Esophagus muscularis mucosa (tissue), 4 donors: ENCODE data around the gene MED13L. TPM values are rescaled to one million over a fixed set of nuclear protein-coding genes. Genes with fewer than 3 reads are reported as not detected.

Experiments used
- DNase-seq: peaks from one replicate; pipeline ENCODE4 v3.0.0-alpha.2; 2017; ENCODE audit errors: extremely low spot score
- H3K27ac ChIP-seq, 4 donors: fragments of 200-600 bp; sonication (generic); replicated peaks in 1 of 4; 1 replicate in 3 of 4; 2 replicates in 1 of 4; pipeline ENCODE4 v1.5.1; 2016 to 2019; ENCODE audit warnings: mild to moderate bottlenecking in 1 of 4
- H3K27me3 ChIP-seq, 4 donors: fragments of 200-600 bp; sonication (generic); one replicate each; pipeline versions ENCODE4 v1.5.1 to v1.6.0; 2016 to 2019
- H3K36me3 ChIP-seq, 4 donors: fragments of 200-600 bp; sonication (generic); one replicate each; pipeline ENCODE4 v1.5.1; 2016 to 2019
- H3K4me1 ChIP-seq, 4 donors: fragments of 200-600 bp; sonication (generic); one replicate each; pipeline ENCODE4 v1.5.1; 2016 to 2019
- H3K4me3 ChIP-seq, 4 donors: fragments of 200-600 bp; sonication (generic); 1 replicate in 2 of 4; 2 replicates in 2 of 4; pipeline ENCODE4 v1.5.1; 2016 to 2019; ENCODE audit warnings: mild to moderate bottlenecking in 4 of 4, moderate library complexity in 1 of 4
- H3K9me3 ChIP-seq, 4 donors: fragments of 200-600 bp; sonication (generic); 1 replicate in 3 of 4; 2 replicates in 1 of 4; pipeline ENCODE4 v1.5.1; 2016 to 2019
- CTCF ChIP-seq, 3 experiments: fragments of 200-600 bp in 2 of 3; fragments of 450-650 bp in 1 of 3; sonication (generic) in 2 of 3; IDR thresholded peaks; one replicate each; pipeline ENCODE4 v1.5.1; 2017 to 2019; ENCODE audit warnings: antibody characterized with exemption in 3 of 3, mild to moderate bottlenecking in 2 of 3, moderate library complexity in 1 of 3
- EP300 ChIP-seq: sonication (generic); formaldehyde crosslinking; IDR thresholded peaks from one replicate; pipeline ENCODE4 v1.6.1; 2017; ENCODE audit warnings: antibody characterized with exemption
- POLR2A ChIP-seq: fragments of 450-650 bp; IDR thresholded peaks from one replicate; pipeline ENCODE4 v1.6.1; 2017; ENCODE audit warnings: antibody characterized with exemption, moderate library complexity, mild to moderate bottlenecking, low read depth
- POLR2AphosphoS5 ChIP-seq, 2 donors: sonication (generic); formaldehyde crosslinking; IDR thresholded peaks; one replicate each; pipeline ENCODE4 v1.6.1; 2017; ENCODE audit warnings: antibody characterized with exemption in 2 of 2
- WGBS: methylation state at CpG from one replicate; pipeline ENCODE4 v1.1.5; 2018; 5-methylcytosine and 5-hydroxymethylcytosine counted together
- intact Hi-C: fragments of 100-400 bp; cut with DNase I; formaldehyde crosslinking; loops from one replicate; pipeline ENCODE4 v1.15.1; 2023
- total RNA-seq, 4 donors: library from RNA; depleted of rRNA; stranded (reverse); fragments of >200 nt; gene quantifications; one replicate each; pipeline versions ENCODE4 v1.1.0 to v1.2.1, GENCODE V29; 2016

The MED13L gene
- total RNA-seq, 4 donors from 2014 or later = 141 to 350 (median 175) TPM

DNA sequence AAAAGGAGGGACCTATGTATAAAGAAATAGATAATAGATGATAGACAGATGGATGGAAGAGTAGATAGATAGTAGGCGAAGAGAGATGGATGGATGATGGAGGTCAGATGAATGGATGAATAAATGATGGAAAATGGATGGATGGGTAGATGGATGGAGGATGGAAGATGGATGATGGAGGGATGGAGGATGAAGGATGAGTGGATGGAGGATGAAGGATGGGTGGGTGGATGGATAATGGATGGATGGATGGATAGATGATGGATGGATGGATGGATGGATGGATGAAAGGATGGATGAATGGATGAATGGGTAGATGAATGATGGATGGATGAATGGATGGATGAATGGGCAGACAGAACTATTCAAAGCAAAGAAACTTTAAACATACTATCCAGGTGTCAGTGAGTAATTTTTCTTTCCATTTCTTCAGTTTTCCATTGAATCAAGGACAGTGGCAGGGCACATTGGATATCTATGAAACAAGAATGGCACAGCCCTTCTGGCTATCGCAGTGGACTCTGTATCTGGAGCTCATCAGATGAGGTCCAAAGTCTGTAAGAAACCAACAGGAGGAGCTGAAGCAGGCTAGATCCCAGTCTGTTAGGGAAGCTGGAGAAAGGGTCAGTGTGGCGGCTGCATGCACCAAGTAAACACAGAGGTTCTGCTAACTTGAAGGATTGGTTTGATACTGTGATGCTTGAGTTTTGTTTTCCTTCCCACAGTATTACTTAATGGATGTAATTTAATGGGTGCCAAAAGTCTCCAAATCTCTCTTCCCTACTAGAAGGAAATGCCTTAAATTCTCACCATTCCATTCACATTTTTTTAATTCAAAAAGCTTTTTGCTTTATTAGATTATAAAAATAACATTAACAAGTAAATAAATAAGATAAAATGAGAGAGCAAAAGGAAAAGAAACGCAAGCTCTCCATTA, 18.1 kb upstream of the MED13L start:
- intact Hi-C loops = no loop called here
- WGBS = 79% methylated on average over 4 of the region's 4 CpGs
- no peaks in the 10 kb centered on the region for H3K36me3 ChIP-seq

GRCh38 chr12:116294454-116295165, 17.1 kb upstream of the MED13L start:
- intact Hi-C loops = no loop called here
- 86% methylated on average over 4 of the region's 4 CpGs for WGBS
- TF ChIP-seq POLR2A = no peak
- TF ChIP-seq EP300 = no peak
- TF ChIP-seq POLR2AphosphoS5 (IDR thresholded peaks at IDR 0.05) = no peak
- TF ChIP-seq CTCF (IDR thresholded peaks at IDR 0.05) = no peak
- Histone ChIP-seq H3K27me3 (no peaks in the 10 kb centered on the region), H3K9me3 (no peaks in the 10 kb centered on the region), H3K4me3 (no peak overlapping the region), H3K4me1 (peaks cover 3 to 28% (median 22%) of the 10 kb centered on the region in 4 donors), H3K27ac (no peak overlapping the region), H3K36me3 (no peaks in the 10 kb centered on the region)
- no peak for DNase-seq

More for the DNA sequence above, 18.1 kb upstream of the MED13L start:
- DNase-seq = peak; percentile 53
- no peak overlapping the region for H3K4me3 ChIP-seq
- no peak overlapping the region for H3K27ac ChIP-seq
- TF ChIP-seq POLR2AphosphoS5 (IDR thresholded peaks at IDR 0.05) (no peak), EP300 (no peak), CTCF (IDR thresholded peaks at IDR 0.05) (no peak), POLR2A (no peak)
- no peaks in the 10 kb centered on the region for H3K27me3 ChIP-seq
- no peaks in the 10 kb centered on the region for H3K9me3 ChIP-seq
- peaks cover 11 to 38% (median 32%) of the 10 kb centered on the region in 4 donors for H3K4me1 ChIP-seq

DNA sequence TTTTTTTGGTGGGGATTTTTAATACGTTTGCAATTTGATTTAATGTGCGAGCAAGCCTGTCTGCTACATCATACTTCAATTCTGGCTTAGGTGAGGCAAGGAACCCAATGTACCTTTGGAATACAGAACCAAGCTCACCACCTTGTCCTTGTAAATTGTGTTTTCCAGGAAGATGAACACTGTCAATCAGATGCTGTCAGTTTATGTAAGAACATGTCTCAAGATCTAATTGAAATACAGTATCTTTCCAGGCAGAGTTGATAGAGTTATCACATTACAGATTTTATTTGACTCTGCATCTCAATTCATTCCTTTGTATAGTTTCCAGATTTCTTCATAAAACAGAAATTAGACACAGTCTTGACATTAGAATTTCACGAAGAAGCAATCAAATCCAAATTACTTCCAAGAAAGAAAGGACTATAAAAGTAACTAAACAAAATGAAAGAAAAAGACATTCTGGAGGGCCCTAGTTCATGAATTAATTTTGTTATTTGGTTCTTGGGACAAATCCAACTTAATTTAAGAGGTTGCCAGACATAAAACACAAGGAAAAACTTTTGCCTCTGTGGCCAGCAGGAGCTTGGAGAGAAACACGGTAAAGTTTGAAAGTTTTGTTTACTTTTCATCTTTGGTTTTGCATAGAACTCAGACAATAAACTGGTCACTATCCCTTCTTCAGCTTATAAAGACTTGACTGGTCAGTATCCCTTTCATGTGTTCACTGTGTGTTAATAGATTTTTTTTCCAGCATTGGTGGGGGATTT, 16.4 kb upstream of the MED13L start:
- Histone ChIP-seq H3K27me3 (no peaks in the 10 kb centered on the region), H3K9me3 (no peaks in the 10 kb centered on the region), H3K36me3 (no peaks in the 10 kb centered on the region), H3K27ac (no peak overlapping the region), H3K4me1 (peaks cover 0 to 21% (median 15%) of the 10 kb centered on the region in 4 donors), H3K4me3 (no peak overlapping the region)
- intact Hi-C loops = no loop called here
- WGBS = 60% methylated on average over 4 of the region's 4 CpGs
- TF ChIP-seq POLR2AphosphoS5 (IDR thresholded peaks at IDR 0.05) (no peak), POLR2A (no peak), CTCF (IDR thresholded peaks at IDR 0.05) (no peak), EP300 (no peak)
- DNase-seq = peak; percentile 34

DNA sequence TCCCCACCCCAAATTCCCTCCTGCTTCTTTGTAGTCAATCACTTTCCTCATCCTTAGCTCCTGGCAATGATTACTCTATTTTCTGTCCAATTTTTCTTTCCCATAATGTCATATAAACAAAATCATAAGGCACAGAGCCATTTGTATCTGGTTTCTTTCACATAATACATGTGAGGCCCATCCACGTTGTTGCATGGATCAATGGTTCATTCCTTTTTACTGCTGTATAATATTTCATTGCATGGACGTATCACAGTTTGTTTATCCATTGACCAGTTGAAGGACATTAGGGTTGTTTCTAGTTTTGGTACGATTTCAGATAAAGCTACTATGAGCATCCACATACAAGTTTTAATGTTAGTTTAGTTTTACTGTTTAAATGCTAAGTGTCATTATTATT, 13.7 kb upstream of the MED13L start:
- Histone ChIP-seq H3K4me1 (peaks cover 0 to 17% (median 14%) of the 10 kb centered on the region in 4 donors), H3K27me3 (no peaks in the 10 kb centered on the region), H3K9me3 (no peaks in the 10 kb centered on the region), H3K4me3 (no peak overlapping the region), H3K36me3 (no peaks in the 10 kb centered on the region), H3K27ac (no peak overlapping the region)
- WGBS = 91% methylated on average over 3 of the region's 3 CpGs
- intact Hi-C loops = no loop called here
- TF ChIP-seq POLR2AphosphoS5 (IDR thresholded peaks at IDR 0.05) = no peak
- no peak for TF ChIP-seq CTCF (IDR thresholded peaks at IDR 0.05)
- no peak for TF ChIP-seq EP300
- no peak for TF ChIP-seq POLR2A
- no peak for DNase-seq
